Right atrium auricular region (tissue), 2 donors: ENCODE results near the gene MCF2L. TPM values are rescaled to one million over a fixed set of nuclear protein-coding genes. Genes with fewer than 3 reads are reported as not detected.

Experiments
- DNase-seq: peaks from one replicate; pipeline ENCODE4 v3.0.0-alpha.2; 2019; ENCODE audit warnings: low spot score
- H3K27ac ChIP-seq, 2 donors: fragments of 200-600 bp; sonication (generic); 1 replicate in 1 of 2; 2 replicates in 1 of 2; pipeline ENCODE4 v1.5.1; 2016 to 2019
- H3K27me3 ChIP-seq, 2 donors: fragments of 200-600 bp; sonication (generic); one replicate each; pipeline versions ENCODE4 v1.5.1 to v1.6.0; 2017 to 2019
- H3K36me3 ChIP-seq: fragments of 200-600 bp; sonication (generic); one replicate; pipeline ENCODE4 v1.5.1; 2016
- H3K4me1 ChIP-seq, 2 donors: fragments of 200-600 bp; sonication (generic); one replicate each; pipeline versions ENCODE4 v1.5.1 to v1.6.0; 2017 to 2019
- H3K4me3 ChIP-seq, 2 donors: fragments of 200-600 bp; sonication (generic); 1 replicate in 1 of 2; 2 replicates in 1 of 2; pipeline ENCODE4 v1.5.1; 2017 to 2019; ENCODE audit warnings: mild to moderate bottlenecking in 1 of 2, moderate library complexity in 1 of 2
- H3K9me3 ChIP-seq, 2 donors: fragments of 200-600 bp; sonication (generic); one replicate each; pipeline ENCODE4 v1.5.1; 2019
- CTCF ChIP-seq, 2 donors: fragments of 200-600 bp; sonication (generic); IDR thresholded peaks; one replicate each; pipeline ENCODE4 v1.5.1; 2019; ENCODE audit warnings: antibody characterized with exemption in 2 of 2
- total RNA-seq, 2 donors: library from RNA; depleted of rRNA; stranded (reverse); fragments of >200 nt; gene quantifications; one replicate each; pipeline ENCODE4 v1.1.0, GENCODE V29; 2016

The MCF2L gene
- total RNA-seq, 2 donors from 2014 or later: 17.1 to 21.6 TPM

GRCh38 chr13:113089693-113090414, 120.8 kb downstream of the MCF2L start:
- no peak for DNase-seq
- Histone ChIP-seq H3K27ac (no peak overlapping the region), H3K4me3 (no peak overlapping the region), H3K27me3 (no peaks in the 10 kb centered on the region), H3K4me1 (no peaks in the 10 kb centered on the region), H3K36me3 (peaks cover 23% of the 10 kb centered on the region), H3K9me3 (no peaks in the 10 kb centered on the region)
- no peak for TF ChIP-seq CTCF (IDR thresholded peaks at IDR 0.05)

GRCh38 chr13:113090415-113090770, 121.4 kb downstream of the MCF2L start:
- Histone ChIP-seq H3K4me3 (no peak overlapping the region), H3K27ac (no peak overlapping the region), H3K4me1 (no peaks in the 10 kb centered on the region), H3K27me3 (no peaks in the 10 kb centered on the region), H3K9me3 (no peaks in the 10 kb centered on the region), H3K36me3 (peaks cover 23% of the 10 kb centered on the region)
- no peak for TF ChIP-seq CTCF (IDR thresholded peaks at IDR 0.05)
- DNase-seq: no peak

- DNase-seq: no peak
- H3K9me3 ChIP-seq: no peaks in the 10 kb centered on the region
- no peak overlapping the region for H3K27ac ChIP-seq
- no peak overlapping the region for H3K4me3 ChIP-seq
- no peaks in the 10 kb centered on the region for H3K27me3 ChIP-seq
- peaks cover 23% of the 10 kb centered on the region for H3K36me3 ChIP-seq
- TF ChIP-seq CTCF (IDR thresholded peaks at IDR 0.05): no peak
- H3K4me1 ChIP-seq: no peaks in the 10 kb centered on the region
Measured at GRCh38 chr13:113090806-113091205, 121.8 kb downstream of the MCF2L start.

GRCh38 chr13:113091211-113091771, 122.3 kb downstream of the MCF2L start:
- H3K27ac ChIP-seq: no peak overlapping the region
- H3K4me1 ChIP-seq: no peaks in the 10 kb centered on the region
- H3K4me3 ChIP-seq: no peak overlapping the region
- H3K9me3 ChIP-seq: no peaks in the 10 kb centered on the region
- H3K27me3 ChIP-seq: no peaks in the 10 kb centered on the region
- TF ChIP-seq CTCF (IDR thresholded peaks at IDR 0.05): no peak
- H3K36me3 ChIP-seq: peaks cover 23% of the 10 kb centered on the region
- DNase-seq: no peak

GRCh38 chr13:113091891-113092775, 123.1 kb downstream of the MCF2L start:
- Histone ChIP-seq H3K4me3 (no peak overlapping the region), H3K36me3 (peaks cover 23% of the 10 kb centered on the region), H3K4me1 (no peaks in the 10 kb centered on the region), H3K27ac (no peak overlapping the region), H3K27me3 (no peaks in the 10 kb centered on the region), H3K9me3 (no peaks in the 10 kb centered on the region)
- no peak for TF ChIP-seq CTCF (IDR thresholded peaks at IDR 0.05)
- no peak for DNase-seq
